Osteocyte (in vitro differentiated cells): ENCODE data around the gene FAM131A. TPM values are rescaled to one million over a fixed set of nuclear protein-coding genes. Genes with fewer than 3 reads are reported as not detected.

Source experiments
- DNase-seq: peaks from one replicate; pipeline ENCODE4 v3.0.0; 2021; ENCODE audit warnings: mixed read lengths; ENCODE audit not compliant: unreplicated experiment; ENCODE audit errors: extremely low spot score
- H3K27ac Mint-ChIP-seq: one replicate; pipeline ENCODE4 v1.8.0; 2021; ENCODE audit warnings: mild to moderate bottlenecking, mixed read lengths; ENCODE audit not compliant: unreplicated experiment
- H3K27me3 Mint-ChIP-seq: one replicate; pipeline ENCODE4 v1.8.0; 2021; ENCODE audit warnings: mixed read lengths; ENCODE audit not compliant: unreplicated experiment
- H3K36me3 Mint-ChIP-seq: one replicate; pipeline ENCODE4 v1.8.0; 2021; ENCODE audit warnings: mixed read lengths; ENCODE audit not compliant: unreplicated experiment
- H3K4me1 Mint-ChIP-seq: one replicate; pipeline ENCODE4 v1.8.0; 2021; ENCODE audit warnings: mixed read lengths; ENCODE audit not compliant: unreplicated experiment
- H3K4me3 Mint-ChIP-seq: one replicate; pipeline ENCODE4 v1.8.0; 2021; ENCODE audit warnings: mild to moderate bottlenecking, moderate library complexity, mixed read lengths; ENCODE audit not compliant: unreplicated experiment
- H3K9me3 Mint-ChIP-seq: one replicate; pipeline ENCODE4 v1.8.0; 2021; ENCODE audit warnings: mixed read lengths; ENCODE audit not compliant: unreplicated experiment
- total RNA-seq: library from RNA; stranded (reverse); gene quantifications from 2 replicates; pipeline ENCODE4 v1.2.1, GENCODE V29; 2021
- TF ChIP-seq, protein P1 (sequence below): fragments of 200-600 bp; sonication (generic); IDR thresholded peaks from 2 replicates; pipeline ENCODE4 v1.5.0; 2021; ENCODE audit warnings: antibody characterized with exemption, mild to moderate bottlenecking, moderate library complexity

Gene FAM131A
- total RNA-seq, 1 donor from 2014 or later: 11.3 TPM

- Mint-ChIP-seq H3K36me3 (peaks cover 14% of the 10 kb centered on the region), H3K4me3 (peak within 1 kb of the TSS; percentile 96), H3K9me3 (no peaks in the 10 kb centered on the region), H3K27ac (peak within 1 kb of the TSS; percentile 98), H3K4me1 (peaks cover 32% of the 10 kb centered on the region), H3K27me3 (no peaks in the 10 kb centered on the region)
- DNase-seq: no peak
- TF ChIP-seq, protein P1, sequence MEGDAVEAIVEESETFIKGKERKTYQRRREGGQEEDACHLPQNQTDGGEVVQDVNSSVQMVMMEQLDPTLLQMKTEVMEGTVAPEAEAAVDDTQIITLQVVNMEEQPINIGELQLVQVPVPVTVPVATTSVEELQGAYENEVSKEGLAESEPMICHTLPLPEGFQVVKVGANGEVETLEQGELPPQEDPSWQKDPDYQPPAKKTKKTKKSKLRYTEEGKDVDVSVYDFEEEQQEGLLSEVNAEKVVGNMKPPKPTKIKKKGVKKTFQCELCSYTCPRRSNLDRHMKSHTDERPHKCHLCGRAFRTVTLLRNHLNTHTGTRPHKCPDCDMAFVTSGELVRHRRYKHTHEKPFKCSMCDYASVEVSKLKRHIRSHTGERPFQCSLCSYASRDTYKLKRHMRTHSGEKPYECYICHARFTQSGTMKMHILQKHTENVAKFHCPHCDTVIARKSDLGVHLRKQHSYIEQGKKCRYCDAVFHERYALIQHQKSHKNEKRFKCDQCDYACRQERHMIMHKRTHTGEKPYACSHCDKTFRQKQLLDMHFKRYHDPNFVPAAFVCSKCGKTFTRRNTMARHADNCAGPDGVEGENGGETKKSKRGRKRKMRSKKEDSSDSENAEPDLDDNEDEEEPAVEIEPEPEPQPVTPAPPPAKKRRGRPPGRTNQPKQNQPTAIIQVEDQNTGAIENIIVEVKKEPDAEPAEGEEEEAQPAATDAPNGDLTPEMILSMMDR: no peak
Measured at GRCh38 chr3:184361532-184361931, 24.1 kb downstream of the FAM131A start, which contains the start of the genes CLCN2 and POLR2H. Gene CLCN2 (minus strand): TSS chr3:184361605. CDS start chr3:184361479, 126 bp downstream. Gene POLR2H (plus strand): TSS chr3:184361710. CDS start chr3:184363493, 1,783 bp downstream.

DNA sequence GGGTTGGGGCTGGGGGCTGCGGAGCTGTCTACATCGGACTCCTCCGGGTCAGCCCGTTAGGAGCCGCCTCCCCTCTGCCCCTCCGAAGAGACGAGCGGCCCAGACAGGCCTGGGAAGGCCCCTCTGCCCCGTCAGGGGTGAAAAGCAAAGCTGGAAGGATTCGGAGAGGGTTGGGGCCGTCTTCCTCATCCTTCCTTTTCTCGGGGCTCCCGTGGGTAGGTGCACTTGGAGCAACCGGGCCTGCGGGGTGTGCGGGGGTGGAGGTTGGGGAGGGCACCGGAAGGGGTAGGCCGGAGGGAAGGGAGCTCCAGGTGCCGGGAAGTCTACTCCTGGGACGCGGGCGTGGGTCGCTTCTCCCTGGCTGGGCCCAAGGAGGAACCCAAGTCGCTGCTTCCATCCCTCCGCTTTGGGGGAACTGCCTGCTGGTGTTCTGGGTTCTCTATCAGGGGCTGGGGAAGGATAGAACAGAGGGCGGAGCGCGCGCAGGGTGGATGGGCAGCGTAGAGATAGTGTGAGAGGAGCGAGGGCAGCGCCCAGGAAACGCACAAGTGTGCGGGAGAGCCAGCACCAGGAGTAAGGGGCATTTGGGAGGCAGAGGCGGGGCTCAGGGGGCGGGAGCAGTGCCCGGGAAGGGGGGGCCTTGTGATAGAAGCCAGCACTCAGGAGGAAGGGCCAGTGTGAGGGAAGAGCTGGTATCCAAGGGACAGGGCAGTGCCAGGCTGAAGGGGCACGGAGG is 24.7 kb downstream of the FAM131A start:
- TF ChIP-seq, protein P1: no peak
- peak overlapping the region; percentile 96 for H3K4me3 Mint-ChIP-seq
- H3K27me3 Mint-ChIP-seq: no peaks in the 10 kb centered on the region
- peaks cover 15% of the 10 kb centered on the region for H3K36me3 Mint-ChIP-seq
- no peak for DNase-seq
- H3K9me3 Mint-ChIP-seq: no peaks in the 10 kb centered on the region
- H3K27ac Mint-ChIP-seq: peak overlapping the region; percentile 98
- peaks cover 37% of the 10 kb centered on the region for H3K4me1 Mint-ChIP-seq

DNA sequence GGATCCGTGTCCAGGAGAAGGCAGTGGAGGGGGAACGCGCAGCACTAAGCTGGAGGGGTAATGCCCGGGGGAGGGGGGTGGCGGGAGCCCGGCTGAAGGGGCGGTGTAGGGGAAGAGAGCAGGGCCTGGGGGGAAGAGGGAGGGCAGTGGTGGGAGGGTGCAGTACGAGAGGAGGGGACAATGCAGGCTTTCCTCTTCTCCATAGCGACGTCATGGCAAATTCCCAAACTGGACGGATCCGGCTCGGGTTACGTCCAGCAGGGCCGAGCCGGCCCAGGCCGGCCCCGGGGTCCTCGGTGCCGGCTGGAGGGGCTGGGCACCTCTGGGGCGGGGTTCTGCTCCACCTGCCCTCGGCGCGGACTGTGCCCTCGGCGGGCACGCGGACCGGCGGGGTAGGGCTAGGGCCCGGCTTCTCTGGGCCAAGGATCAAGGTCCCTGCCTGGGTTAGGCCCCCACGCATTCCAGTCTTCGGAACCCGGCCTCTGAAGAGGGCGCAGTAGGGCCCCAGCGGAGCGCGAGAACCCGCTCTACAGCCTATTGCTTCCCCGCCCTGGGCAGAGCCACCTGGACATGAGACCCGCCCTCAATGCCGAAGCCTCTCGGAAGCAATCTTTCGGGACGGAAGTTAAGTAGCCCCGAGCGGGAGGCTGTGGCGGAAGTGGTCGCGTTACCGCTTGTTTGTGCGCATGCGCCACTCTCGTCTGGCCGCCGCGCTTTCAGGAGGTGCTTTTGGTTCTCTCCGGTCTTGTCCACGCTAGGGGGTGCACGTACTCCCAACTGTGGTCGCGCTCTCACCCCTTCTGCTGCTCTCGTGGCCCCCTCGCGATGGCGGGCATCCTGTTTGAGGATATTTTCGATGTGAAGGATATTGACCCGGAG is 25.5 kb downstream of the FAM131A start:
- Mint-ChIP-seq H3K27me3 (no peaks in the 10 kb centered on the region), H3K4me3 (peak overlapping the region; percentile 96), H3K27ac (peak overlapping the region; percentile 98), H3K36me3 (peaks cover 21% of the 10 kb centered on the region), H3K4me1 (peaks cover 42% of the 10 kb centered on the region), H3K9me3 (no peaks in the 10 kb centered on the region)
- peak; percentile 99 for DNase-seq
- TF ChIP-seq, protein P1: peak; percentile 66

DNA sequence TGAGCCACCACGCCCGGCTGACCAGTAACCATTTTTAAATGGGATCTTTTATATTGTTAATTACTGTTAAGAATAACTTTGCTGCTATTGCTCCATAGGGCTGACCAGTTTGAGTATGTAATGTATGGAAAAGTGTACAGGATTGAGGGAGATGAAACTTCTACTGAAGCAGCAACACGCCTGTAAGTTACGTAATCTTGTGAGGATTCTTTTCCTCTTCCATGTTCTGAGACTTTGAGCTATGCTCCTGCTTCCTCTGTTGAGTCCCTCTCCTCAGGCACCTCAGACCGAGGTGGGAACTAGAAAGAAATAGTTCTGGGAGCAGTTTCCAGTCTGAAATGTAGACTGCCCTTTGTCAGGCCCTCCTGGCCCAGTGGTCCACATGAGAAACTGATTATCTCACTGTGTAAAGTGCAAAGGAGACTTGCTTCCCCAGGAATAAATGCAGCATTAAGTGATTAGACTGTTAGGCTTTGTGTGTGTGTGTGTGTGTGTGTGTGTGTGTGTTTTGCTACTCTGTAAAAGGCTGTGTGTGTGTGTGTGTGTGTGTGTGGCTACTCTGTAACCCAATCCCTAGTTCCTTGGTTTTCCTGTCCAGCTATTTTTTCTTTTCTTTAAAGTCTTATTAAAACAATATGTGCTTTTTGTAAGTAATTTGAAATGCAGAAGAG is 29.4 kb downstream of the FAM131A start:
- H3K4me1 Mint-ChIP-seq: peaks cover 58% of the 10 kb centered on the region
- H3K27ac Mint-ChIP-seq: peak overlapping the region; percentile 59
- no peak for DNase-seq
- peak overlapping the region; percentile 14 for H3K4me3 Mint-ChIP-seq
- peaks cover 38% of the 10 kb centered on the region for H3K36me3 Mint-ChIP-seq
- no peaks in the 10 kb centered on the region for H3K27me3 Mint-ChIP-seq
- no peaks in the 10 kb centered on the region for H3K9me3 Mint-ChIP-seq
- TF ChIP-seq, protein P1: no peak
